NCI-H2171 (cell line): ENCODE measurements around the gene GNA12.
"Not testable (repeated sequence)": the region's sequence is repeated elsewhere in the genome, so short reads cannot be mapped to it uniquely, and the experiment has no call there.

Source experiments
- DNase-seq: peaks from one replicate; lab custom pipeline; 2025; lab: John Stamatoyannopoulos, UW

GNA12 gene

GRCh38 chr7:2726316-2727018 lies 117.6 kb downstream of the GNA12 start:
- DNase-seq = no peak

- no peak for DNase-seq
Observed at GRCh38 chr7:2725178-2726105, 118.7 kb downstream of the GNA12 start.

GRCh38 chr7:2724453-2725177 lies 119.5 kb downstream of the GNA12 start:
- no peak for DNase-seq

- not testable (repeated sequence) for DNase-seq
Observed at GRCh38 chr7:2724036-2724435, 120.1 kb downstream of the GNA12 start.

- DNase-seq = no peak
Observed at GRCh38 chr7:2723138-2723850, 120.8 kb downstream of the GNA12 start.

GRCh38 chr7:2722591-2722990 lies 121.5 kb downstream of the GNA12 start:
- DNase-seq = no peak

GRCh38 chr7:2721842-2722241 lies 122.3 kb downstream of the GNA12 start:
- DNase-seq = no peak

- no peak for DNase-seq
Observed at GRCh38 chr7:2720024-2720423, 124.1 kb downstream of the GNA12 start.

- DNase-seq = no peak
Observed at GRCh38 chr7:2719007-2719406, 125.1 kb downstream of the GNA12 start.

- no peak for DNase-seq
Observed at GRCh38 chr7:2718296-2718965, 125.7 kb downstream of the GNA12 start.

GRCh38 chr7:2717293-2718261 lies 126.5 kb downstream of the GNA12 start:
- no peak for DNase-seq

- no peak for DNase-seq
Observed at GRCh38 chr7:2716906-2717292, 127.2 kb downstream of the GNA12 start.

GRCh38 chr7:2716488-2716887 lies 127.6 kb downstream of the GNA12 start:
- DNase-seq = no peak

- no peak for DNase-seq
Observed at GRCh38 chr7:2715341-2716231, 128.5 kb downstream of the GNA12 start.

- DNase-seq = no peak
Observed at GRCh38 chr7:2714636-2715035, 129.5 kb downstream of the GNA12 start.

GRCh38 chr7:2713978-2714377 lies 130.1 kb downstream of the GNA12 start:
- DNase-seq = no peak

- DNase-seq = no peak
Observed at GRCh38 chr7:2713370-2713769, 130.7 kb downstream of the GNA12 start.

- DNase-seq = no peak
Observed at GRCh38 chr7:2711895-2712675, 132.0 kb downstream of the GNA12 start.
